ENCODE measurements around the gene AHNAK. TPM values are rescaled to one million over a fixed set of nuclear protein-coding genes. Genes with fewer than 3 reads are reported as not detected.
"Not testable (repeated sequence)": the region's sequence is repeated elsewhere in the genome, so short reads cannot be mapped to it uniquely, and the experiment has no call there.

Gene AHNAK
- total RNA-seq, 4 donors from 2014 or later: 874 to 1,336 (median 1,047) TPM

DNA sequence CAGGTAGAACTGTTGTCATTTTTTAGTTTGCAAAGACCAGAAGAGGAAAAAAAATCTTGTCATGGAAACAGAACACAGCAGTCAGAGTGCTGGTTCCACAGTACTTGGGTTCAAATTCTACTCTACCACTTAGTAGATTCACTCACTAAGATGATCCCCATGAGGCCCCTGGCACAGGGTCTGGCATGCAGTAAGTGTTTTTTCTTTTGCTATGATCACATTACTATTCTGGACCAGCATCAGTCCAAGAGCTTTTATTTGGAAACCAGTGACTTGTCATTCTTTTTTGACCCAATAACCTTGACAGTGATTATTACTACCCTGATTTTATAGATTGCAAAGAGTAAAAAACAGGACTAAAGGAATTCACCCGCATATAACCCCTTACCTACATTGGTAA is 23.0 kb upstream of the AHNAK start:
- ATAC-seq (ENCODE audit: low FRiP score) (no peak), DNase-seq (ENCODE audit: low spot score) (no peak)
- no peak for TF ChIP-seq CTCF (IDR thresholded peaks at IDR 0.05)

GRCh38 chr11:62567018-62567633 is 20.5 kb upstream of the AHNAK start:
- ATAC-seq (ENCODE audit: low FRiP score) (no peak), DNase-seq (ENCODE audit: low spot score) (no peak)
- TF ChIP-seq CTCF (IDR thresholded peaks at IDR 0.05): no peak

- DNase-seq (ENCODE audit: low spot score): no peak
- no peak for TF ChIP-seq CTCF (IDR thresholded peaks at IDR 0.05)
- no peak for ATAC-seq (ENCODE audit: low FRiP score)
Observed at GRCh38 chr11:62566247-62566646, 19.6 kb upstream of the AHNAK start.

DNA sequence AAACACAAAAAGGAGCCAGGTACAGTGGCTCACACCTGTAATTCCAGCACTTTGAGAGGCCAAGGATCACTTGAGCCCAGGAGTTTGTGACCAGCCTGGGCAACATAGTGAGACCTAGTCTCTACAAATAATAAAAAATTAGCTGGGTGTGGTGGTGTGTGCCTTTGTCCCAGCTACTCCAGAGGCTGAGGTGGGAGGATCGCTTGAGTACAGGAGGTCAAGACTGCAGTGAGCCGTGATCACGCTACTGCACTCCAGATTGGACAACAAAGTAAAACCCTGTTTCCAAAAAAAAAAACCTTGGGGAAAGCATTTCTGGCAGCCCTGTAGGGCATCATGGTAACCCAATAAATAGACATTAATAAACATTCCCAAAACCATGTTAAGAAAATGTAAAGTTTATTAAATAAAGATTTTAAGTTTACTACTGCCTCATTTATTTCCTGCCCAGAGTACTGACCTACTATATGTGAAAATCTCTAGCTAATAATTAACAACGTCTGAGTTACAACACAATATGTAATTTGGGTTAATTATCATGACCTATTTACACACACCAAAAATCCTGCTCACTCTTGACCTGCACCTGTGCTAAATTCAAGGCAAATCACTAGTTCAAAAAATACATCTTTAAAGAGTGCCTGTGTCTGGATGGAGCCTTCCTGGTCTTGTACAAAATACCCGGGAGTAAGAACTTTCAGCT is 18.6 kb upstream of the AHNAK start:
- DNase-seq (ENCODE audit: low spot score) (no peak), ATAC-seq (ENCODE audit: low FRiP score) (no peak)
- TF ChIP-seq CTCF (IDR thresholded peaks at IDR 0.05): no peak

GRCh38 chr11:62561677-62562230 is 15.1 kb upstream of the AHNAK start:
- not testable (repeated sequence) for DNase-seq (ENCODE audit: low spot score); ATAC-seq (ENCODE audit: low FRiP score)

DNA sequence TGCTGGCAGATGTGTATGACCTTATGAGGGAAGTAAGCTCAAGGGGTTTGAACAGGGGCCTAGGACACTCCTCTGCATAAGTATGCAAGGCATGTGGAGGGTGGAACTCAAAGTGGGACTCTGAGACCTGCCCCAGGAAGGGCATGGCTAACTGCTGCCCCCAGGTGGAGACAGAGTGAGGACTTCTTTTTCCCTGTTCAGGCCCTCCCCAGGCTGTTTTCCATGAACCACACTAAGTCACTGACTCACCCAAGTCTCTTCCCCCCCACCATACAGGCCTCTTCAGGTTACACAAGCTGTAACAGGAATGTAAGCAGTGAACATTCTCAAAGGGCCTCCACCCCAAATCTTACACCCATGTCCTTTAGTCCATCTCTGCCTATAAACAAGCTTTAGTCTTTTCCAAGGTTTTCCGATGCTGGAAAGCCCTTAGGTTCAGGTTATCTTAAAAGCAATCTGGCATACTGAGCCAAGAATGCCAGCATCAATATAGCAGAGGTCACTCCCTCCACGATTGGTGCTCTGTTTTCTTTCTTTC is 14.0 kb upstream of the AHNAK start:
- ATAC-seq (ENCODE audit: low FRiP score) (peak; percentile 94), DNase-seq (ENCODE audit: low spot score) (no peak)
- peak in 1 of 3 donors; percentile 36 for TF ChIP-seq CTCF (IDR thresholded peaks at IDR 0.05)

DNA sequence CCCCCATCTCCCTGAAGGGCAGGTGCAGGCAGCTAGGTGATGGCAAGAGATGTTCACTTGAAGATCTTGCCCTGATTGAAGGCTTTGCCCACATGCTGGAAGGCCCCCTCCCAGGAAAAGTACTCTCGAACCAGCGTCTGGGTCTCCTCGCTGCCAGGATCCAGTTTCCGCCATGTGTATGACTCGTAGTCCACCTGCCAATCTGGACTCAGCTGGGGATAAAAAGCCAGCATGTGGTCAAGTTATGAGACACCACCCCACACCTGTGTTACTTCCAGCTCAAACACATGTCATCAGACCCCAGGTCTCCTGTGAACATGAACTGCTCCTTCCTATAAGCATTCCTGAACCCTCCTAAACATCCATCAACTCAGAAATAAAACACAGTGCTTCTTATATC is 13.0 kb upstream of the AHNAK start:
- ATAC-seq (ENCODE audit: low FRiP score); DNase-seq (ENCODE audit: low spot score): not testable (repeated sequence)

DNA sequence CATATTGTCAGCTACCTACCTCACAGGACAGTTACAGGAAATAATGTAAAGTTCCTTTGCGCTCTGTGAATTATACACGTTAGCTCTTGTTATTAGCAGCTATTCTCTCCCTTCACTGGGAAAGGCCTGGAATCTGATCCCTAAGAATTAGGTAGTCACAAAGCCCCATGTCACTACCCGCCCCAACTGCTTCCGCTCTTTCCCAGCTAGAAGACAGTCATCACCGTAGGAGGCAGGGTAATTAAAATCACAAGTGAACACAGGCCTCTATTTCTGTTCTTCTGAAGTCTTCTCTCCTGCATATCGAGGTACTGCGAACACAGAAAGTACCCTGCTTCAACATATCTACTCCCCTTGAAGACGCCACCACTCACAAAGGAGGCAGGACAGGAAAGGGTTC is 12.6 kb upstream of the AHNAK start:
- TF ChIP-seq CTCF (IDR thresholded peaks at IDR 0.05): no peak
- no peak for ATAC-seq (ENCODE audit: low FRiP score)
- no peak for DNase-seq (ENCODE audit: low spot score)

Measured in omental fat pad (tissue), 4 donors.